GM19467 (cell line): ENCODE data around the gene LTK.
"Not testable (repeated sequence)": the region's sequence is repeated elsewhere in the genome, so short reads cannot be mapped to it uniquely, and the experiment has no call there.

Source experiments
- ATAC-seq: cut with Tn5 transposase; IDR thresholded peaks from one replicate; pipeline ENCODE4 v1.9.1; 2021; ENCODE audit warnings: mild to moderate bottlenecking, moderate library complexity; ENCODE audit not compliant: unreplicated experiment

LTK gene

GRCh38 chr15:41480396-41481140 lies 33.1 kb downstream of the LTK start:
- ATAC-seq: no peak

GRCh38 chr15:41476416-41477048 lies 37.1 kb downstream of the LTK start:
- ATAC-seq: no peak

GRCh38 chr15:41474941-41475340 lies 38.7 kb downstream of the LTK start:
- ATAC-seq: no peak

GRCh38 chr15:41474436-41474835 lies 39.2 kb downstream of the LTK start:
- no peak for ATAC-seq

DNA sequence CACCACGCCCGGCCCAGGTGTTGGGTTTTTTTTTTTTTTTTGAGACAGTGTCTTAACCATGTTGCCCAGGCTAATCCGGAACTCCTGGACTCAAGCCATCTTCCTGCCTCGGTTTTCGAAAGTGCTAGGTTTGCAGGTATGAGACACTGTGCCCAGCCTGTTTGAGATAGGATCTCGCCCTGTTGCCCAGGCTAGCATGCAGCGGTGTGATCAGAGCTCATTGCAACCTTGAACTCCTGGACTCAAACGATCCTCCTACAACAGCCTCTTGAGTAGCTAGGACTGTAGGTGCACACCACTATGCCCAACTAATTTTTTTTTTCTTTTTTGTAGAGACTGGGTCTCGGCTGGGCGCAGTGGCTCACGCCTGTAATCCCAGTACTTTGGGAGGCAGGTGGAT lies 40.2 kb downstream of the LTK start:
- ATAC-seq: no peak

DNA sequence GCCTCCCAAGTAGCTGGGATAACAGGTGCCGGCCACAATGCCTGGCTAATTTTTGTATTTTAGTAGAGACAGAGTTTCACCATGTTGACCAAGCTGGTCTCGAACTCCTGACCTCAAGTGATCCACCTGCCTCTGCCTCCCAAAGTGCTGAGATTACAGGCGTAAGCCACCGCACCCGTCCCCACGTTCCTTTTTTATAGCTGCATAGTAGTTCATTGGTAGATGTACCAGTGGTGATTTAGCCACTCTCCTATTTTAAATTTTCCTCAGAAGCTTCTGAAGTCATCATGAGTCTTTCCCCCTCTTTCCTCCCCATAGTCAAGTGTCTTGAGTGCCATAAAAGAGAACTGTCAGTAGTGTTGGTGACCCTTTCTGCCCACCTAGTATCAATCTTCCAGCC lies 44.0 kb downstream of the LTK start:
- ATAC-seq: not testable (repeated sequence)

- ATAC-seq: no peak
These were observed 46.9 kb downstream of the LTK start for GRCh38 chr15:41466711-41467110.

DNA sequence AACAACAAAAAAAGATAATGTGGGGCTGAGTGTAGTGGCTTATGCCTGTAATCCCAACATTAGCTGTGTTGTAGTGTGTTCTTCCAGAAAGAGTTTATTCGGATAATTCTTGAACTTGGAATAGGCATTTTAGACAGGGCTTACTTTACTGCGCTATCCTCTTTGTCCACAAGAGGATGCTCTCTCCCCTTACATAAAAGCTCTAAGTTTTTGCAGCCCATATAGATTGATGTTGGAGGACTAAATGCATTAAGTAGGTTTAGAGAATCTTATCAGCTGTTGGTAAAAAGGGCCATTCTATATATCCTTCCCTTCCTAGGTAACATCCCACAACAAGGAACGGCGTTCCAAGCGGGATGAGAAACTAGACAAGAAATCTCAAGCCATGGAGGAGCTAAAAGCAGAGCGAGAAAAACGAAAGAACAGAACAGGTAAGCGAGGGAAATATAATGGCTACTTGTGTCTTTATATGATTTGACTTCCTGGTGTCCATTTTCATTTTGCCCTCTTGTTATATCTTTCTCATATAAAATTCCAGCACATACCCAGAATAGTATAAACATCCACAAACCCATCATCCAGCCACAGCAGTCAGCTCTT lies 47.7 kb downstream of the LTK start:
- ATAC-seq: no peak

DNA sequence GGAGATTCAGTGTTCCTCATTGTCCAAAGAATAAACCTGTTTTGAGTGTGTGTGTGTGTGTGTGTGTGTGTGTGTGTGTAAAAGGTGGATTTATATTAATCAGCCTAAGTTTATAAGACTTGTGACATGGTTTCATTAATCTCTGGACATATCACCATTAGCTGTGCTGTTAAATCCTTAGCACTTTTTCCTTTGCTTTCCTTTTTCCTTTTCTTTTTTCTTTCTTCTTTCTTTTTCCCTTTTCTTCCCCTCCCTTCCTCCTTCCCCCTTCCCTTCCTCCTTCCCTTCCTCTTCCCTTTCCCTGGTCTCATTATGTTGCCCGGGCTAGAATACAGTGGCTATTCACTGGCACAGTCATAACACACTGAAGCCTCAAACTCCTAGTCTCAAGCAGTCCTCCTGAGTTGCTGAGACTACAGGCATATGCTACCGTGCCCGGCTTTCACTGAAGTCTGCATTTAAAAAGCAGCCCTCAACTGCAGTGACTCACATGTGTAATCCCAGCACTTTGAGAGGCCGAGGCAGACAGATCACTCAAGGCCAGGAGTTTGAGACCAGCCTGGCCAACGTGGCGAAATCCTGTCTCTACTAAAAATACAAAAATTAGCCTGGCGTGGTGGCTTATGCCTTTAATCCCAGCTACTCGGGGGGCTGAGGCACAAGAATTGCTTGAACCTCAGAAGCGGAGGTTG lies 48.6 kb downstream of the LTK start:
- no peak for ATAC-seq

DNA sequence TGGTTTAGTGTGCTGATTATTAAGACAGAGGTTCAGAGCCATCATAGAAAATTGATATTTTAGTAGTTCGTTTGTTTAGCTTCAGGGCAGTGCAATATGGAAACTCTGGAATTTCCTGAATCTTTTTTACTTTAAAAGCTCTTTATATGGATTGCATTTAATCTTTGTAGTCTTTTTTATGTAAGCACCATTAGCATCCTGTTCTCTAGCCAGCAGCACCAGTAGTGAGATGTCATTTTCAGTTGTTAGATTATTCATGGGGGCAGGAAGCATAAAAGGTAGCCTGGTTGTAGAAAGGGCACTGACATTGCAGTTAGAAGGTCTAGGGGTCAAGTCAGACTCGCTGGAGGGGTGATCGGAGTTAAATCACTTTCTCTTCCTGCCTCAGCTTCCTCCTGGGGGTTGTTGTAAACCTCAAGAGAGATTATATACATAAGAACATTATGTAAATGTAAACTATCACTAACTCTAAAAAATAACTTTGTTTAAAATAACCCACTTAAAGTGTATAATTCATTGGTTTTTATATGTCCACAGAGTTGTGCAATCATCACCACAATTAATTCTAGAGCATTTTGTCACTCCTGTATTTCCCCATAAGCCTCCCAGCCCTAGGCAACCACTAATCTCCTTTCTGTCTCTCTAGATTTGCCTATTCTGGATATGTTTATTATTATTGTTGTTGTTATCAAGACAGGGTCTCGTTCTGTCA lies 51.4 kb downstream of the LTK start:
- ATAC-seq: no peak
